ENCODE results near the gene GSK3B. TPM values are rescaled to one million over a fixed set of nuclear protein-coding genes. Genes with fewer than 3 reads are reported as not detected.

Gene GSK3B
- total RNA-seq, 4 donors from 2014 or later = 29.4 to 39.8 (median 32.5) TPM

DNA sequence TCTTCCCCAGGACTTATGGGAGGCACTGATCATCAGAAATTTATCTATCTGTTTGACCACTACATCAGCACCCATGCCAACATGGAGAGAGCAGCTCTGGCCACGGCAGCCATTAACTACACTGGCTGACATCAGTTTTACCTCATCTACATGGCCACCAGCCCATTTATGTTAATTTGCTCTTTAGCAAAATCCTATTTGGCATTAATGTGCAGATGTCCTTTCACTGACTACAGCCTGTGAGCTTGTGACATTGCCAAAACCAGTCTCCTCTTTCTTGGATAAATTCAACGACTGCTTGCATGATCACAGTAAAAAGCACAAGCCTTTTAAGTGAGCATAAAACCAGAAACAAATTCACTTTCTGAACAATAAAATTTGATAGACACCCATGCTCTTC lies 264.8 kb downstream of the GSK3B start:
- TF ChIP-seq, protein P1, sequence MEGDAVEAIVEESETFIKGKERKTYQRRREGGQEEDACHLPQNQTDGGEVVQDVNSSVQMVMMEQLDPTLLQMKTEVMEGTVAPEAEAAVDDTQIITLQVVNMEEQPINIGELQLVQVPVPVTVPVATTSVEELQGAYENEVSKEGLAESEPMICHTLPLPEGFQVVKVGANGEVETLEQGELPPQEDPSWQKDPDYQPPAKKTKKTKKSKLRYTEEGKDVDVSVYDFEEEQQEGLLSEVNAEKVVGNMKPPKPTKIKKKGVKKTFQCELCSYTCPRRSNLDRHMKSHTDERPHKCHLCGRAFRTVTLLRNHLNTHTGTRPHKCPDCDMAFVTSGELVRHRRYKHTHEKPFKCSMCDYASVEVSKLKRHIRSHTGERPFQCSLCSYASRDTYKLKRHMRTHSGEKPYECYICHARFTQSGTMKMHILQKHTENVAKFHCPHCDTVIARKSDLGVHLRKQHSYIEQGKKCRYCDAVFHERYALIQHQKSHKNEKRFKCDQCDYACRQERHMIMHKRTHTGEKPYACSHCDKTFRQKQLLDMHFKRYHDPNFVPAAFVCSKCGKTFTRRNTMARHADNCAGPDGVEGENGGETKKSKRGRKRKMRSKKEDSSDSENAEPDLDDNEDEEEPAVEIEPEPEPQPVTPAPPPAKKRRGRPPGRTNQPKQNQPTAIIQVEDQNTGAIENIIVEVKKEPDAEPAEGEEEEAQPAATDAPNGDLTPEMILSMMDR (IDR thresholded peaks at IDR 0.05; ENCODE audit: low read depth) = no peak

DNA sequence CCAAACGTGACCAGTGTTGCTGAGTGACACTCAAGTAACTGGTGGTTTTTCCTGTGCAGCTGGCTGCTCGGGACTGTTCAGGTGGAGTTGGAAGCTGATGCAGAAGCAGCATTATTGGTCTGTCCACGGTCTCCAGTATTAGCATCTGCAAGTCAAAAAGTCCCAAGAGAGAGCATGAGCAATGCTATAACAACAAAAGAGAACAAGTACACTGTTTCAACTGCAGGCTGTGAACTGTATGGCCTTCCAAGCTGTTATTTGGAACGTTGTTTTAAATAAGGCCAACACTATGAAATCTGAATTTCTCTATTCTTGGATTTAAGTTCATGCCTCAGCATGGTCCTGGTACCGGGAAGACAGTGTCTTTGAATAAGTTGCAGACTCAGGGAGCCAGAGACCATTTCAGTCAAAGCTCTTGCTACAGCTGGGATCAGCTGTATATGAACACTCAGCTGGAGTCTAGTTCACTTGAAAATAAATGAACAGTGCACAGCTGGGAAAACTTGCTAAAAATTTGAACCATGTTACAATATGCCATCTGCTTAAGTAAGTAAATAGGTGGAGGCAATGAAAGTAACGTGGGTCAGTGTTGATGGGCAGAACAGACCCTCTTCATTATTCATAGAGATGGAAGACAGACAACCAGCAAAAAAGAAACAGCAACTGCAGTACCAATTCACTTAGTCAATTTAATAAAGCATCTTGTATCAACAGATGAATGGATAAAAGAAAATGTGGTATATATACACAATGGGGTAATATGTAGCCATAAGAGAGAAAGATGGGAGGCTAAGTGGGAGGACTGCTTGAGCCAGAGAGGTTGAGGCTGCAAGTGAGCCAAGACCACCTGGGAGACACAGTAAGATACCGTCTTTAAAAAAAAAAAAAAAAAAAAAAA lies 267.3 kb downstream of the GSK3B start:
- TF ChIP-seq, protein P1 (IDR thresholded peaks at IDR 0.05; ENCODE audit: low read depth) = no peak

DNA sequence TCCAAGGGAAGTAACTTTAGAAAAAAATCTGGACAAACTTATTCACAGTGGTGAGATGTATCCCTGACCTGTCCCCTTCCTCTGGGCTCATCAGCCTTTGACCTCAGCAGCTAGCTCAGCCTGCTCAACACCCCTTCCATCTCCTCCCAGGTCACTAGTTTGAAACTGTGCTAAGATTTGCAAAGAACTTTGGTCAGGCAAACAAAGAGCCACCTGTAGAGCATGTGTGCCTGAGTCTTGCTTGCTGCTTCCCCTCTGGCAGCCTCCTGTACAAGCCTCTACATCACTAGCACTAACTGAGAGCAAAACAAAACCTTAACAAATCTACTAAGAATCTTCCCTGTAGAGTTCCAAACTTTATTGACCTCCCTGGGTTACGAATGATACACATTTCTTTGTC lies 268.4 kb downstream of the GSK3B start:
- TF ChIP-seq, protein P1 (IDR thresholded peaks at IDR 0.05; ENCODE audit: low read depth) = no peak

DNA sequence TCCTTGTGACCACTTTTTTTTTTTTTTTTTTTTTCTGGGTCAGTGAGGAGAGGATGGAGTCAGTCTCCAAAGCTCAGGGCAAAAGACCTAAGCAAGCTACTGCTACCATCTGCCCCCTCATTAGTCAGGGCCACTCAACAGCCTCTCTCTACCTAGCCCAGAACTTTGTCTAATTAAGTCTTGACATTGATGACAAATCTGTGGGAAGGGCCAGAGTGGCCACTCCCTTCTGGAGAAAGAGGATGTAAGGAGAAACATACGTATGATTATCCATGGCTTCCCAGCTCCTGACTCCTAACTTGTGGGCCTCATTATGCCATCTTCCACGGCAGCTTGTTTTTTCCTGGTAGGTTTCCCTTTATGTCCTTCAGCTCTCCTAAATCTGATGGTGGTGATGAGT lies 274.4 kb downstream of the GSK3B start:
- TF ChIP-seq, protein P1 (IDR thresholded peaks at IDR 0.05; ENCODE audit: low read depth) = no peak

DNA sequence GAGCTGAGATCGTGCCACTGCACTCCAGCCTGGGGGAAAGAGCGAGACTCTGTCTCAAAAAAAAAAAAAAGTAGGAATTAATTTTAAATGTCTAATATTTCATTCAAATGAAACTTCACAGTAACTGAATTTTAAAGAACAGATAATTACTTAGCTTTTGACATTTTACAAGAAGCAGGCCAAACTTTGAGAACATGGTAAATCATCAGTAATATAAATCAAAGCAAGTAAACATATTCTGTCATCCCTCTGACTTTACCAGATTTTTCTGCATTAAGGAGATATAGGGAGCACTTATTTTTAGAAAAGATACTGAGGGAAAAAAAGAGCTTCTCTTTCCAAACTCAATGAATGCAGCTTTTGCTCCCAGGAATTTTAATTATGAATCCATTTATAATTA lies 275.3 kb downstream of the GSK3B start:
- TF ChIP-seq, protein P1 (IDR thresholded peaks at IDR 0.05; ENCODE audit: low read depth) = no peak

DNA sequence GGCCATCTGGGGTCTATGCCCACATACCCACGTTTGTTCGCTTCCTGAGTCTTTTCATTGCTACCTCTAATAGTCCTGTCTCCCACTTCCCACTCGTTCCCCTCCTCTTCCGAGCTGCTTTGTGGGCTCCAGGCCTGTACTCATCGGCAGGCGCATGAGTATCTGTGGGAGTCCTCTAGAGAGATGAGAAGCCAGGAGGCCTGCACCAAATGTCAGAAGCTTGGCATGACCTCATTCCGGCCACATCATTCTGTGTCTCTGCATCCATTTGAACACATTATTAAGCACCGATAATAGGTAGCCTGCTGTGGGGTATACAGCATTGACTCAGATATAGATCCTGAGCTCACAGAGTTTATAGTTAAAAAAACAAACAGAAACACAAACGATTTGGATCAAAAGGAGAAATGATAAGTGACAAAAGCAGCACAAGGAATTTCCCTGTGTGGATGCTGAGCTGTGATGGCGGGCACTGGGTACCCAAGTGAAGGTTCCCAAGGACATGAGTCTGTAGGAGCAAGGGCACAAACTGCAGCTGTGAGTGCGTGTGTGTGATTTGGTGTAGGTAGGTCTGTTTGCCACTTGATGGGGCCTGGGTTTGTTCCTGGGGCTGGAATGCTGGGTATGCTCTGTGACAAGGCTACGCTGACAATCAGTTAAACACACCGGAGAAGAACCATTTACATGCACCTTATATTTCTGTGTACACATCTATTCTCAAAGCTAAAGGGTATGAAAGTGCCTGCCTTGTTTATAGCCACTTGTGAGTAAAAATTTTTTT lies 276.5 kb downstream of the GSK3B start:
- TF ChIP-seq, protein P1 (IDR thresholded peaks at IDR 0.05; ENCODE audit: low read depth) = no peak

DNA sequence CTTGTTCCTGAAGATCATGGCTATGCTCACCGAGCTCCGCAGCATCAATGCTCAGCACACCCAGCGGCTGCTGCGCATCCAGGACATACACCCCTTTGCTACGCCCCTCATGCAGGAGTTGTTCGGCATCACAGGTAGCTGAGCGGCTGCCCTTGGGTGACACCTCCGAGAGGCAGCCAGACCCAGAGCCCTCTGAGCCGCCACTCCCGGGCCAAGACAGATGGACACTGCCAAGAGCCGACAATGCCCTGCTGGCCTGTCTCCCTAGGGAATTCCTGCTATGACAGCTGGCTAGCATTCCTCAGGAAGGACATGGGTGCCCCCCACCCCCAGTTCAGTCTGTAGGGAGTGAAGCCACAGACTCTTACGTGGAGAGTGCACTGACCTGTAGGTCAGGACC lies 277.2 kb downstream of the GSK3B start:
- TF ChIP-seq, protein P1 (IDR thresholded peaks at IDR 0.05; ENCODE audit: low read depth) = no peak

Measured in subcutaneous adipose tissue (tissue), 4 donors.